HepG2 (cell line): ENCODE measurements around the gene ARL16. TPM values are rescaled to one million over a fixed set of nuclear protein-coding genes. Genes with fewer than 3 reads are reported as not detected.

Source experiments
- ATAC-seq: fragments of 200-7000 bp; cut with Tn5 transposase; 3 replicates; pipeline ENCODE4 v1.9.1; 2020; ENCODE audit warnings: mild to moderate bottlenecking, moderate library complexity
- BruUV-seq: library from RNA; stranded (reverse); fragments of 400-500 nt; replicated peaks from 2 replicates; lab custom pipeline; 2021; lab: Mats Ljungman, UMichigan
- CTCF ChIA-PET: fragments of 300-600 bp; formaldehyde crosslinking; extraction: SDS; loops from one replicate; lab custom pipeline; 2021; ENCODE audit warnings: low total read pairs, inconsistent platforms, low intra/inter-chr PET ratio; lab: Yijun Ruan, JAX
- POLR2A ChIA-PET: fragments of 350-600 bp; sonication (Branson Sonifier 250); formaldehyde crosslinking; loops from one replicate; lab custom pipeline; 2020; ENCODE audit warnings: antibody characterized with exemption, inconsistent platforms; lab: Yijun Ruan, JAX
- DNase-seq: peaks from one replicate; pipeline ENCODE4 v3.0.0-alpha.2; 2015; ENCODE audit warnings: low spot score
- FAIRE-seq: peaks from 3 replicates; lab custom pipeline; 2011; peaks lifted over from hg19 to GRCh38; lab: Jason Lieb, UNC
- H2AFZ ChIP-seq: one replicate; pipeline ENCODE4 v1.6.1; 2011; ENCODE audit warnings: low read length, inconsistent platforms
- H3K27ac ChIP-seq: fragments of 300-600 bp; 3 replicates; pipeline ENCODE4 v1.8.0; 2011; ENCODE audit warnings: mixed run types, mild to moderate bottlenecking, mixed read lengths, low read length, inconsistent platforms; ENCODE audit not compliant: insufficient read depth; ENCODE audit errors: extremely low read length
- H3K27me3 ChIP-seq, 2 experiments: fragments of 200-600 bp in 1 of 2; 2 replicates in 1 of 2; 3 replicates in 1 of 2; pipeline versions ENCODE4 v1.6.0 to v1.8.0; 2011; ENCODE audit warnings: low read length in 2 of 2, mild to moderate bottlenecking in 2 of 2, moderate library complexity in 2 of 2, inconsistent platforms in 1 of 2; ENCODE audit not compliant: insufficient read depth in 2 of 2, control insufficient read depth in 1 of 2
- H3K36me3 ChIP-seq, 2 experiments: fragments of 200-600 bp in 1 of 2; replicated peaks in 1 of 2; 2 replicates in 1 of 2; 3 replicates in 1 of 2; pipeline versions ENCODE4 v1.5.1 to v1.8.0; 2011; ENCODE audit warnings: low read length in 2 of 2, inconsistent platforms in 1 of 2; ENCODE audit not compliant: insufficient read depth in 2 of 2, control insufficient read depth in 1 of 2
- H3K4me1 ChIP-seq: 2 replicates; pipeline ENCODE4 v1.5.1; 2012; ENCODE audit warnings: low read length, inconsistent platforms; ENCODE audit not compliant: insufficient read depth
- H3K4me2 ChIP-seq: 2 replicates; pipeline ENCODE4 v1.6.0; 2011; ENCODE audit warnings: low read depth, low read length, inconsistent platforms
- H3K4me3 ChIP-seq, 3 experiments: fragments of 200-600 bp in 1 of 3; sonication (generic), shearing (Covaris generic) in 1 of 3; replicated peaks in 1 of 3; 2 replicates each; pipeline ENCODE4 v1.5.1; 2011 to 2016; ENCODE audit warnings: low read length in 3 of 3, inconsistent platforms in 2 of 3, low read depth in 2 of 3, mild to moderate bottlenecking in 2 of 3, control low read depth in 1 of 3, mixed read lengths in 1 of 3; ENCODE audit not compliant: insufficient read depth in 1 of 3
- H3K79me2 ChIP-seq: one replicate; pipeline ENCODE4 v1.6.1; 2011; ENCODE audit warnings: low read length, inconsistent platforms; ENCODE audit not compliant: insufficient read depth
- H3K9ac ChIP-seq: 2 replicates; pipeline ENCODE4 v1.6.0; 2011; ENCODE audit warnings: mild to moderate bottlenecking, low read depth, low read length, inconsistent platforms; ENCODE audit not compliant: insufficient read depth
- H3K9me3 ChIP-seq: 2 replicates; pipeline ENCODE4 v1.5.1; 2012; ENCODE audit warnings: mild to moderate bottlenecking, low read length
- H4K20me1 ChIP-seq: 2 replicates; pipeline ENCODE4 v1.6.0; 2011; ENCODE audit warnings: inconsistent platforms, mild to moderate bottlenecking, low read length, moderate library complexity; ENCODE audit not compliant: insufficient read depth
- AGO2 ChIP-seq: fragments of 200-400 bp; formaldehyde crosslinking; optimal IDR thresholded peaks from 2 replicates; pipeline ENCODE3; 2017; ENCODE audit warnings: mild to moderate bottlenecking, low read depth, low read length, moderate library complexity
- AHR ChIP-seq: IDR thresholded peaks from 2 replicates; pipeline ENCODE4 v1.6.1; 2018; ENCODE audit warnings: missing genetic modification reagents, missing compliant biosample characterization
- CEBPG ChIP-seq: IDR thresholded peaks from 2 replicates; pipeline ENCODE4 v1.6.1; 2016
- HIVEP1 ChIP-seq: sonication (generic); formaldehyde crosslinking; IDR thresholded peaks from 2 replicates; pipeline ENCODE4 v1.4.0; 2020; ENCODE audit warnings: mild to moderate bottlenecking, missing genetic modification reagents
- HOXA7 ChIP-seq: sonication (generic); formaldehyde crosslinking; IDR thresholded peaks from 2 replicates; pipeline ENCODE4 v1.8.1; 2022; ENCODE audit warnings: mild to moderate bottlenecking, missing genetic modification reagents, moderate library complexity
- JARID2 ChIP-seq: sonication (generic); formaldehyde crosslinking; IDR thresholded peaks from 2 replicates; pipeline ENCODE4 v1.8.1; 2023; ENCODE audit warnings: missing genetic modification reagents, inconsistent platforms; ENCODE audit not compliant: insufficient replicate concordance
- NCOA5 ChIP-seq: sonication (generic); formaldehyde crosslinking; IDR thresholded peaks from 2 replicates; pipeline ENCODE4 v1.4.0; 2020; ENCODE audit warnings: missing genetic modification reagents
- POLR2G ChIP-seq: fragments of 200-400 bp; formaldehyde crosslinking; IDR thresholded peaks from 2 replicates; pipeline ENCODE4 v1.6.1; 2018; ENCODE audit warnings: mild to moderate bottlenecking, low read depth, low read length, moderate library complexity
- SP2 ChIP-seq: sonication (generic); formaldehyde crosslinking; IDR thresholded peaks from 2 replicates; pipeline ENCODE4 v1.5.1; 2020; ENCODE audit warnings: mild to moderate bottlenecking, missing genetic modification reagents
- SRSF1 ChIP-seq: fragments of 200-400 bp; formaldehyde crosslinking; optimal IDR thresholded peaks from 2 replicates; pipeline ENCODE3; 2017; ENCODE audit warnings: mild to moderate bottlenecking, low read depth, low read length, moderate library complexity
- ZBTB1 ChIP-seq: sonication (generic); formaldehyde crosslinking; IDR thresholded peaks from 2 replicates; pipeline ENCODE4 v1.4.0; 2020; ENCODE audit warnings: missing genetic modification reagents, borderline replicate concordance
- ZFP41 ChIP-seq: sonication (generic); formaldehyde crosslinking; IDR thresholded peaks from 2 replicates; pipeline ENCODE4 v1.4.0; 2020; ENCODE audit warnings: mild to moderate bottlenecking, missing genetic modification reagents, borderline replicate concordance
- ZFP90 ChIP-seq: sonication (generic); formaldehyde crosslinking; IDR thresholded peaks from 2 replicates; pipeline ENCODE4 v1.8.0; 2022; ENCODE audit warnings: missing genetic modification reagents, mild to moderate bottlenecking, inconsistent platforms, borderline replicate concordance
- ZMAT3 ChIP-seq: sonication (generic); formaldehyde crosslinking; conservative IDR thresholded peaks from 2 replicates; pipeline ENCODE4 v1.7.0; 2021; ENCODE audit warnings: missing genetic modification reagents
- ZNF577 ChIP-seq: sonication (generic); formaldehyde crosslinking; IDR thresholded peaks from 2 replicates; pipeline ENCODE4 v1.4.0; 2020; ENCODE audit warnings: mild to moderate bottlenecking, low read depth, missing genetic modification reagents, borderline replicate concordance
- ZNF670 ChIP-seq: sonication (generic); formaldehyde crosslinking; IDR thresholded peaks from 2 replicates; pipeline ENCODE4 v1.8.0; 2022; ENCODE audit warnings: mild to moderate bottlenecking, missing genetic modification reagents, borderline replicate concordance
- WGBS: methylation state at CpG from one replicate; pipeline ENCODE4 v1.1.6; 2017; ENCODE audit warnings: low lambda C conversion rate; 5-methylcytosine and 5-hydroxymethylcytosine counted together
- in situ Hi-C: cut with HindIII; loops from 2 replicates; pipeline ENCODE4 v1.10.0; 2017; ENCODE audit warnings: low pct_unique_long_range_greater_than_20kb; ENCODE audit not compliant: extremely low pct_ligation_motif_present
- intact Hi-C: fragments of 100-400 bp; cut with micrococcal nuclease; formaldehyde crosslinking; loops from one replicate; pipeline ENCODE4 v1.10.0; 2022; ENCODE audit not compliant: unreplicated experiment
- polyA plus RNA-seq, 8 experiments: library from polyadenylated mRNA; depleted of rRNA in 3 of 8; stranded (reverse) in 7 of 8; unstranded in 1 of 8; fragments of >200 nt; fragmentation: Illumina TruSeq in 4 of 8; extraction: Trizol in 4 of 8; gene quantifications; 2 replicates each; pipeline versions ENCODE4 v1.2.1 to v1.2.3, GENCODE V29; 2011 to 2016; ENCODE audit warnings: low read depth in 4 of 8, missing spikeins in 1 of 8, mixed read lengths in 1 of 8; ENCODE audit not compliant: insufficient read depth in 1 of 8
- total RNA-seq, 5 experiments: library from RNA; depleted of rRNA; stranded (reverse); fragments of >200 nt; fragmentation: Illumina TruSeq; extraction: Trizol; gene quantifications; 2 replicates each; pipeline ENCODE4 v1.2.3, GENCODE V29; 2016; ENCODE audit warnings: low read depth in 1 of 5
- TF ChIP-seq, protein P1 (sequence below): sonication (generic); formaldehyde crosslinking; IDR thresholded peaks from 2 replicates; pipeline ENCODE4 v1.4.0; 2020; ENCODE audit warnings: missing genetic modification reagents
- TF ChIP-seq, protein P2 (sequence below): sonication (generic); formaldehyde crosslinking; IDR thresholded peaks from 2 replicates; pipeline ENCODE4 v1.4.0; 2020; ENCODE audit warnings: missing genetic modification reagents, borderline replicate concordance
- TF ChIP-seq, protein P3 (sequence below): sonication (generic); formaldehyde crosslinking; IDR thresholded peaks from 2 replicates; pipeline ENCODE4 v1.4.0; 2020; ENCODE audit warnings: mild to moderate bottlenecking, missing genetic modification reagents

Gene ARL16
- total and polyA plus RNA-seq, 2 of the 13 experiments (the other 11 are each of a cell fraction or from before 2014, with no cell fraction given): 20.8 to 30.8 TPM

DNA sequence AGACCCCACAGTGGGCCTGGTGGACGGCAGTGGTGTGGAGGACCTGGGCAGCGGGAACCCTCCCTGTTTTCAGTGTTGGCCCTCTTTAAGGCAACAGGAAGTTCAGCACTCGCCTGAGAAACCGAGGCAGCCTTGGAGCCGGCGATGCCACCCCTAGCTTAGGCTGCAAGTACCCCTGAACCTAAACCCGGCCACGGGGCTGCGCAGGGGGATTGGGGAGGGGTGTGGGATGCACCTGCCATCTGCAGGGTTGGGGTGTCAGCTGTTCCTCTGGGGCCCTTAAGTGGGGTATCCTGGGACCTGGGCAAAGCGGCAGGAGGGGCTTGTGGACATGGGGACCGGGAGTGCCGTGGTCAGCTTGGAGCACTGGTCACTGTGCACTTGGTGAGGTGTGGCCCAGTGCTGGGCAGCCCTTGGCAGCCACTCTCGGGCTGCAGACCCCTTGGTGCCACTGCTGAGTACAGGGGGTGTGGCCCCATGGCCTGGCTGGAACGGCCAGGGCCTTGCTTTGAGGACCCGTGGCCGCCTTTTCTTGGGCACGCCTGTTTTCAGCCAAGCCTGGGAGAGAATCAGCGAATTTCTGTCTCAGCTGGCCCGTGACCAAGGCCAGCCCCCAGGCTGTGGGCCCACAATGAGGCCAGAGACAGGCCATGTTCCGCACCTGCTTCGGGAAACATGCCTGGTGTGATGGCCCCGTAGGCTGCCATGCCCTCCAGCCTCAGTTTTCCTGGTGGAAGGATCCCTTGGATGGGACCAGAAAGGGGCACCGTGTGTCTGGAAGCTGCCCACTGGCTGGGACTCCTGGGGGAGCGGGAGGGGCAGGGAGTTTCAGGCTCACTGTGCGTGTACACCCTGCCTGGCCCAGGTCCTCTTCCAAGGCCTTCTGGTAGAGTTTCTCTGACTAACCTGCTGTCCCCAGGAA is 24.4 kb upstream of the ARL16 start:
- no TSS peak for BruUV-seq
- ATAC-seq (no peak), FAIRE-seq (no peak), DNase-seq (no peak)
- Histone ChIP-seq H4K20me1 (no peaks in the 10 kb centered on the region), H3K36me3 (peaks cover 18 to 37% of the 10 kb centered on the region in 2 experiments), H3K9ac (no peak overlapping the region), H3K4me3 (no peak overlapping the region), H2AFZ (no peak overlapping the region), H3K27ac (no peak overlapping the region), H3K4me1 (peaks cover 32% of the 10 kb centered on the region), H3K4me2 (no peak overlapping the region), H3K27me3 (no peaks in the 10 kb centered on the region; a peak in 1 of 5 replicates), H3K79me2 (peaks cover 28% of the 10 kb centered on the region), H3K9me3 (no peaks in the 10 kb centered on the region)
- in situ Hi-C loops: no loop called here
- POLR2A ChIA-PET: interaction anchor here (1.3 to 4.2 kb wide), 4 partner anchors 19 to 153 kb away, joined by 3 to 25 read pairs (median 10); partner anchors contain the start of genes ARL16, HGS and P4HB
- CTCF ChIA-PET: no interaction called here
- 100% methylated on average over 8 of the region's 25 CpGs for WGBS
- intact Hi-C loops: no loop called here
- TF ChIP-seq SRSF1 (no peak), ZNF670 (CRISPR knock-in tag) (no peak), ZFP41 (CRISPR knock-in tag) (peak; percentile 23; the same call in 1 of the 2 replicates), ZNF577 (CRISPR knock-in tag) (no peak), HIVEP1 (CRISPR knock-in tag) (peak; percentile 30; the same call in 1 of the 2 replicates), ZBTB1 (CRISPR knock-in tag) (no peak), NCOA5 (CRISPR knock-in tag) (no peak), POLR2G (peak; percentile 18), AGO2 (peak; percentile 76), SP2 (CRISPR knock-in tag) (0 out of 2 replicates have a peak, but pooled peaks have one; percentile 15), HOXA7 (no peak), CEBPG (CRISPR knock-in tag) (no peak), JARID2 (no peak), ZFP90 (no peak), AHR (CRISPR knock-in tag) (0 out of 2 replicates have a peak, but pooled peaks have one; percentile 13), ZMAT3 (CRISPR knock-in tag) (no peak)
- TF ChIP-seq, protein P1, sequence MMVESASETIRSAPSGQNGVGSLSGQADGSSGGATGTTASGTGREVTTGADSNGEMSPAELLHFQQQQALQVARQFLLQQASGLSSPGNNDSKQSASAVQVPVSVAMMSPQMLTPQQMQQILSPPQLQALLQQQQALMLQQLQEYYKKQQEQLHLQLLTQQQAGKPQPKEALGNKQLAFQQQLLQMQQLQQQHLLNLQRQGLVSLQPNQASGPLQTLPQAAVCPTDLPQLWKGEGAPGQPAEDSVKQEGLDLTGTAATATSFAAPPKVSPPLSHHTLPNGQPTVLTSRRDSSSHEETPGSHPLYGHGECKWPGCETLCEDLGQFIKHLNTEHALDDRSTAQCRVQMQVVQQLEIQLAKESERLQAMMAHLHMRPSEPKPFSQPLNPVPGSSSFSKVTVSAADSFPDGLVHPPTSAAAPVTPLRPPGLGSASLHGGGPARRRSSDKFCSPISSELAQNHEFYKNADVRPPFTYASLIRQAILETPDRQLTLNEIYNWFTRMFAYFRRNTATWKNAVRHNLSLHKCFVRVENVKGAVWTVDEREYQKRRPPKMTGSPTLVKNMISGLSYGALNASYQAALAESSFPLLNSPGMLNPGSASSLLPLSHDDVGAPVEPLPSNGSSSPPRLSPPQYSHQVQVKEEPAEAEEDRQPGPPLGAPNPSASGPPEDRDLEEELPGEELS: no peak
- TF ChIP-seq, protein P2, sequence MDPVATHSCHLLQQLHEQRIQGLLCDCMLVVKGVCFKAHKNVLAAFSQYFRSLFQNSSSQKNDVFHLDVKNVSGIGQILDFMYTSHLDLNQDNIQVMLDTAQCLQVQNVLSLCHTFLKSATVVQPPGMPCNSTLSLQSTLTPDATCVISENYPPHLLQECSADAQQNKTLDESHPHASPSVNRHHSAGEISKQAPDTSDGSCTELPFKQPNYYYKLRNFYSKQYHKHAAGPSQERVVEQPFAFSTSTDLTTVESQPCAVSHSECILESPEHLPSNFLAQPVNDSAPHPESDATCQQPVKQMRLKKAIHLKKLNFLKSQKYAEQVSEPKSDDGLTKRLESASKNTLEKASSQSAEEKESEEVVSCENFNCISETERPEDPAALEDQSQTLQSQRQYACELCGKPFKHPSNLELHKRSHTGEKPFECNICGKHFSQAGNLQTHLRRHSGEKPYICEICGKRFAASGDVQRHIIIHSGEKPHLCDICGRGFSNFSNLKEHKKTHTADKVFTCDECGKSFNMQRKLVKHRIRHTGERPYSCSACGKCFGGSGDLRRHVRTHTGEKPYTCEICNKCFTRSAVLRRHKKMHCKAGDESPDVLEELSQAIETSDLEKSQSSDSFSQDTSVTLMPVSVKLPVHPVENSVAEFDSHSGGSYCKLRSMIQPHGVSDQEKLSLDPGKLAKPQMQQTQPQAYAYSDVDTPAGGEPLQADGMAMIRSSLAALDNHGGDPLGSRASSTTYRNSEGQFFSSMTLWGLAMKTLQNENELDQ (CRISPR knock-in tag): no peak
- TF ChIP-seq, protein P3, sequence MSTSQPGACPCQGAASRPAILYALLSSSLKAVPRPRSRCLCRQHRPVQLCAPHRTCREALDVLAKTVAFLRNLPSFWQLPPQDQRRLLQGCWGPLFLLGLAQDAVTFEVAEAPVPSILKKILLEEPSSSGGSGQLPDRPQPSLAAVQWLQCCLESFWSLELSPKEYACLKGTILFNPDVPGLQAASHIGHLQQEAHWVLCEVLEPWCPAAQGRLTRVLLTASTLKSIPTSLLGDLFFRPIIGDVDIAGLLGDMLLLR (CRISPR knock-in tag): 0 out of 2 replicates have a peak, but pooled peaks have one; percentile 21
